GM21515 (cell line): Measurements from ENCODE around the gene TINAGL1.

ENCODE experiments used
- ATAC-seq: cut with Tn5 transposase; IDR thresholded peaks from one replicate; pipeline ENCODE4 v1.9.1; 2021; ENCODE audit not compliant: unreplicated experiment

The TINAGL1 gene

DNA sequence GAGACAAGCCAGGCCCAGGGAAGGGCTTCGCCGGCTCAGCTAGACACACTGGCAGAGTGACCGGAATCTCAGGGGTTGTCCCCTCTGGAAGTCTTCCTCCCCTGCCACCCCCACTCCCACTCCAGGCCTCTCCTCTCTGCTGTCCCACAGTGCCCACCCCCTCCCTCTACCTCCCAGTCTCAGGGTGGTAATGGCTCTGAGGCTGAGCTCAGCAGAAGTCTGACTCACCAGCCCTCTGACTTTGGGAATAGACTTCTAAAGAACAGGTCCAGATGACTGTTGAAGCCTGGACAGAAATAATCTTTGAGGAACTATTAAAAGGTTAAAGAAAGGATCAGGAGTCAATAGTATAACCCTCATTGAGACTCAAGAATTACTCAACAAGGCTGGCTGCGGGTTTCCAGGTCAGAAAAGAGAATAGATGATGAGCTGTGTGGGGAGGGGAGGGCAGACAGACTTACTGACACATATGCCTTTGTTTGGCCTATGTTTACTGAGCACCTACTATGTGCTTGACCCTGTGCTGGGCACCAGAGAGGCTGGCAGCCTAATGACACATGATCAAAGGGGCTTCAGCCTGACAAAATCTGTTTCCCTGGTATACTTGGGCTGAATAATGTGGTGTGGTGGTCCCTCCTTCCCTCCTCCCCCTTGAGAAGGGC, 49.4 kb downstream of the TINAGL1 start:
- no peak for ATAC-seq

DNA sequence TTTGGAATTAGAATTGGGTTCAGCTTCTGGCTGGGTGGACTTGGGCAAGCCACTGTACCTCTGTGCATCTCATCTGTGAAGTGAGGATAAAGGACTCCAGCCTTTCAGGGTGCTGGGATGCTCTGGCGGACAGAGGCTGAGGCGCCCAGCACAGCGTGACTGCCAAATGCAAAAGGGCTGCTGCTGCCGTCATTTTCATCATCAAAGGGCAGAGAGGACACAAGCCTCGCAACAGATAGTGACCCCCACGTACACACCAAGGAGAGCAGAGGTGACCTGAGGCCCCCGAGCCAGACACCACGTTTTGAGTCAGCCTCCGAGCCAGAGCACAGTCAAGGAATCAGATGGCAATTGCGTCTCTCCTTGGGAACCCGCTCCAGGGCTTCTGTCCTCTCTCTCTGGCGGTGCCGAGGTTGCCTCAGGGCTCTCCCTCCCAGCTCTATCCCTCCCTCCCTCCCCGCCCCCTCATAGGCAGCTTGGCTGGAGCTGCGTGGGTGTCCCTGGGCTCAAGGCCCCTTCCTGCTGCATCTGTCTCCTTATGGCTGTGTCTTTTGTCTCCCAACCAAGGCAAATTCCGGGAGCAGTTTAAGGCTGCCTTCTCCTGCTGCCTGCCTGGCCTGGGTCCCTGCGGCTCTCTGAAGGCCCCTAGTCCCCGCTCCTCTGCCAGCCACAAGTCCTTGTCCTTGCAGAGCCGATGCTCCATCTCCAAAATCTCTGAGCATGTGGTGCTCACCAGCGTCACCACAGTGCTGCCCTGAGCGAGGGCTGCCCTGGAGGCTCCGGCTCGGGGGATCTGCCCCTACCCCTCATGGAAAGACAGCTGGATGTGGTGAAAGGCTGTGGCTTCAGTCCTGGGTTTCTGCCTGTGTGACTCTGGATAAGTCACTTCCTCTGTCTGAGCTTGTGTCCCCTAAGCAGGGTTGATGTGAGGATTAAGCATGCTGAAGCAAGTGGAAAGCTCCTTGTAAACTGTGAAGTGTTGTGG, 50.2 kb downstream of the TINAGL1 start:
- ATAC-seq, result no peak

DNA sequence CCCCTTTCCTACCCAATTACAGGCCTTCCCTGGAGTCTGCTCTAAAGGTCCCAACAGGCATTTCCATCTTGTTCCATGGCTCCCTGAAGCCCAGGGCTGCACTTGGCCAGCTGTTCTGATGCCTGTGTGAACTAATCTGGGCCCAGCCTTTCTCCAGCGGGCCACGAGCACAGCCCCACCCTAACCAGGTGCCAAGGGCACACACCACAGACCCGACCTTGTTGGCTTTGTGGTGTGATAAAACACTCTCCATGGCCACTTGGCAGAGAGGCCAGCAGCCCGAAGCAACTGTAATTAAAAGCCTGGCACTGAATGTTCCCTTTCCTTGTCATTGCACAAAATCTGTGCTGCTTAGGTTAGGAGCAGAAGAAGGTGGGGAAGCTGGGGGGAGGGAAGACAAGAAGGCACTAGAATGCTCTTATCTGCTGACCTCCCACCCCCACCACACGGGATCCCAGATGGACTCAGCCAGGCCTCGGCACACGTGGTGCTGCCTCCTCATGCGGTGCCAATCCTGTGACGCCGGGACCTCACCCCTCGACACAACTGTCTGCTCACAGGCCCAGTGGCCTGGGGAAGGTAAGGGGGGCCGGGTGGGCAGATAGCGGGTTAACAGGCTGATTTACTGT, 51.1 kb downstream of the TINAGL1 start:
- no peak for ATAC-seq

DNA sequence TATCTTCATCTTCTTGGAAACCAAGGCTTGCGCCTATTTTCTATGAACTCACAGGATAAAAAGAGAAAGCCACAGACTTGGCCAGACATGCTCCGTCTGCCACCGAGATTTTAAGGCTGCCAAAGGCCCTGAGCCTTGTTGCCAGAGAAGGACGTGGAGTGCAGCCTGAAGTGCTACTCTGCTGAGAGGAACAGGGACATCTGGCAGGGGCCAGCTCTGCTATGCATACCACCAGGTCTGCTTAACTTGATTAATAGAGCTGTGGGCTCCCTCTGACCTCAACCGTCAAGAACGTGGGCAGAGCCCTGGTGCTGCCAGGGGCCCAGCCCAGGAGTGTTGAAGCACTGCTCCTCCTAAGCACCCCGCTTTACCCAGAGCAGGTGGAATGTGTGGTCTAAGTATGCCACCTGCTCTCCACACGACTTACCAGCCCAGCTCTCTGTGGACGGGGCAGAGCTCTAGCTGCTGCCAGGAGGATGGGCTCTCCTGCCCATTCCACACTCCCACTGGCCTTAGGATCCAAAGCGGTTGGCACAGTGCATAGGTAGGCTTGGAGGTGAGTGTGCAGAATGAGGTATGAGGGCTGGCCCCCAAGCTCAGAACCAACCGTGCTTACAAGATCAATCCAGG, 51.7 kb downstream of the TINAGL1 start:
- no peak for ATAC-seq

DNA sequence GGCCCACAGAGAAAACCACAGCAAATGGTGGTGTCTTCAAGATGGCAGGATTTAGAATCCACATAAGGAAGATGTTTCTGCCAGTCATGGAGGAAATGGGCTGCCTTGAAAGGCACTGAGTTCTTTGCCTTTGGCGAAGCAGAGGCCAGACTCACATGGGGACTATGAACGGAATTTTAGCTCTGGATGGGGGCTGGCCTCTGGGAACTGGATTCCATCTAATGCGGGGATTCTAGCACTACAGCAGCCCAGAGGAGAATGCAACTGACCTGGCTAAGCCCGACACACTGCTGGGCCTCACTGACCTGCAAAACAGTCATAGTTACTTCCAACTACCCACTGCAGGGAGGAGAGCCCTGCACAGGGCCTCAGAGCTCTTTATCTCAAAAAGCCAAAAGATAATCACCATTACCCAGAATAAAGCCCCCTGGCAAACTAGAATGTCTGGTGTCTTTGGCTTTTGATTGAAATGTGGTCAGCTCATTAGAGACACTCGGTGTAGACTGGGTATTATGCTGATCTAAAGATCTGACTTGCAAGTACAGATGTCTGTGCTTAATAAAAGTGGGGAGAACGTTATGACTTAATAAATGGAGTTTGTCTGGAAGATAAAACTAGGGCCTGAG, 52.7 kb downstream of the TINAGL1 start:
- ATAC-seq, result no peak

DNA sequence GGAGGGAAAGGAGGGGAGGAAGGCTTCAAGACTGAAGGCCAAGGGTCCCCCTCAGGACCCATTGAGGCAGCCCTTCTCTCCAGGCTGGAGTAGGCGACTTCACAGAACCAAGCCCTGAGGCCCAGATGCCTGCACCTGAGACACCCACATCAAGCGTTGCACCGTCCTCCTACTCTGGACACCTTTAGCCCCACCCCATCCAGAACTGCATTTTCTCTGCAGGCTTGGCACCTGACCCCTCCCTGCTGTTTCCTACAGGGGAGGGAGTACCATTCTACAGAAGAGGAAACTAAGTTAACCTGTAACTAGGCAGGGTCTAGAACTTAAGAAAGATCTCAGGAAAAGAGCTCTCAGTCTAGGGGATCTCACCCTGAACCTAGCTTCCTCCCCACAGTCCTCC, 56.3 kb downstream of the TINAGL1 start:
- no peak for ATAC-seq

DNA sequence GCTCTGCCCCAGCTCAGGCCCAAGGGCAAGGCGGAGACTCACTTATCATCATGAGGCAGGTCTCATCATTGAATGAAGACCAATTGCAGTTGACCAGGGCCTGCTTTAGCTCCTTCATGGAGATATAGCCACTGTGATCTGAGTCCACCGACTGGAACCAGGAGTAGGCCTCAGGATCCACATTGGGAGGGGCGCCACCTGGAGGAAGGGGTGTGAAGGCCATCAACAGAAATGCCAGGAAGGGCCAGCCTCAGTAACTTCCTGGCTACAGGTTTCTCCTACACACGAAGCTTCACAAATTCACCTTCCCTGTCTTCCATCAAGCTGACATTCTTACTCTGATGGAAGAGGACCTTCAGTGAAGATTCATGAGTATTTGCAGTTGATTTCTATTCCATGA, 56.8 kb downstream of the TINAGL1 start:
- no peak for ATAC-seq
